ENCODE data around the gene KRTAP10-8.

DNA sequence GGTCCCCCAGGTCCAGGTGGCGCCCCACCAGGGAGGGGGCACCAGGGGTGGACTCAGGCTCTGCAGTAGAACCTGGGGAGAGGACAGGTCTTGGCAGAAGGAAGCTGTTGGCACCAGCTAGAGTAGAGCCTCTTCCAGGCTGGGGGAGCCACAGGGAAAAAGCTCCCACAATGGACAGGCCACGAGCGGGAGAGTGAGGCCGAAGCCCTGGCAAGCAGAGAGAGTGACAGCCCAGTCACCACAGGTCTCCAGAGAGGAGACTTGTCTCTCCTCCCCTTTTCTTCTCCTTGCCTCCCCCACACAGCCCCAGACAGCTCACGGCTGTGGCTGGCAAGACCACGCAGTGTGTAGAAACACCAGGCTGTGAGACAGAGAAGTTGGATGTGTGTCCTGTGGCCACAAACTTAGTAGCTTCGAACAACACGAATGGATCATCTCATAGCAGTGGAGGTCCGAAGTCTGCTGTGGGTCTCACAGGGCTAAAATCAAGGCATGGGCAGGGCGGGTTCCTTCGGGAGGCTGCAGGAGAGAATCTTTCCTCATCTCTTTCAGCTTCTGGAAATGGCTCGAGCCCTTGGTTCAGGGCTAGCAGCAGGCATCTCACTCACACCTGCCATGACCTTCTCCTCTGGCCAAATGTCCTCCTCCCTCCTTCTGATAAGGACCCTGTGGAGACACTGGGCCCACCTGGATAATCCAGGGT lies 39.2 kb downstream of the KRTAP10-8 start:
- TF ChIP-seq, protein P1, sequence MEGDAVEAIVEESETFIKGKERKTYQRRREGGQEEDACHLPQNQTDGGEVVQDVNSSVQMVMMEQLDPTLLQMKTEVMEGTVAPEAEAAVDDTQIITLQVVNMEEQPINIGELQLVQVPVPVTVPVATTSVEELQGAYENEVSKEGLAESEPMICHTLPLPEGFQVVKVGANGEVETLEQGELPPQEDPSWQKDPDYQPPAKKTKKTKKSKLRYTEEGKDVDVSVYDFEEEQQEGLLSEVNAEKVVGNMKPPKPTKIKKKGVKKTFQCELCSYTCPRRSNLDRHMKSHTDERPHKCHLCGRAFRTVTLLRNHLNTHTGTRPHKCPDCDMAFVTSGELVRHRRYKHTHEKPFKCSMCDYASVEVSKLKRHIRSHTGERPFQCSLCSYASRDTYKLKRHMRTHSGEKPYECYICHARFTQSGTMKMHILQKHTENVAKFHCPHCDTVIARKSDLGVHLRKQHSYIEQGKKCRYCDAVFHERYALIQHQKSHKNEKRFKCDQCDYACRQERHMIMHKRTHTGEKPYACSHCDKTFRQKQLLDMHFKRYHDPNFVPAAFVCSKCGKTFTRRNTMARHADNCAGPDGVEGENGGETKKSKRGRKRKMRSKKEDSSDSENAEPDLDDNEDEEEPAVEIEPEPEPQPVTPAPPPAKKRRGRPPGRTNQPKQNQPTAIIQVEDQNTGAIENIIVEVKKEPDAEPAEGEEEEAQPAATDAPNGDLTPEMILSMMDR (IDR thresholded peaks at IDR 0.05), result no peak
- TF ChIP-seq POLR2A (IDR thresholded peaks at IDR 0.05; ENCODE audit: low read depth), result no peak
- TF ChIP-seq EP300 (IDR thresholded peaks at IDR 0.05), result no peak
